Measurements from ENCODE around the gene MTR.

Gene MTR

DNA sequence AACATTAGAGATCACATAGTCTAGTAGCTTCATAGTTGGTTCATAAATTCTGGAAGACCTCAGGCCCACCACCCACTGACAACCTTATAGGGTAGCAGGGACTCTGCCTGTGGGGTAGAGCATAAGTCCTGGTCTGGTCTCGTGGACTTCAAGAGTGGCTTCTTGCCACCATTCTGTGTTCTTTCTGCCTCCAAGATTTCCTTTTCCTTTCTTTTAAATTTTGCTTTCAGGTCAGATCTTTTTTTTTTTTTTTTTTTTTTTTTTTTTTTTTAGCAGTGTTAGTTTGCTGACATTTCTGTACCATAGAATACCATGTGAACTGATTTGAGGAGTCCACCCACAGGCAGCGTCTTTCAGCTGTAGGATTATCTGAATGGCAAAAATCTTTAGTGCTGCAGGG is 28.5 kb downstream of the MTR start:
- no peaks in the 10 kb centered on the region for H3K27me3 ChIP-seq (ENCODE audit: control insufficient read depth in 1 of 2, insufficient read depth in 1 of 2, low read length in 2 of 2)
- peaks cover 11% of the 10 kb centered on the region for H3K79me1 ChIP-seq (replicated peaks; ENCODE audit: low read length, poor library complexity, severe bottlenecking)
- H2BK5ac ChIP-seq (ENCODE audit: low read depth, low read length, poor library complexity, severe bottlenecking), result no peak overlapping the region
- H3K14ac ChIP-seq (ENCODE audit: low read length in 2 of 2), result no peak overlapping the region
- no peak overlapping the region for H2AK5ac ChIP-seq (ENCODE audit: low read length, severe bottlenecking)
- no peak overlapping the region for H4K8ac ChIP-seq (ENCODE audit: low read length)
- no peak overlapping the region for H3K4me3 ChIP-seq (ENCODE audit: insufficient read depth in 1 of 2, low read depth in 1 of 2, low read length in 2 of 2)
- WGBS, result 83% methylated on average over 2 of the region's 2 CpGs
- H2BK12ac ChIP-seq (ENCODE audit: low read length in 2 of 2), result no peak overlapping the region
- H4K91ac ChIP-seq (ENCODE audit: low read length), result no peak overlapping the region
- H3K9ac ChIP-seq (ENCODE audit: low read length), result no peak overlapping the region
- H3K9me3 ChIP-seq (ENCODE audit: control insufficient read depth, low read length), result no peaks in the 10 kb centered on the region
- peaks cover 10 to 65% of the 10 kb centered on the region in 2 experiments for H3K36me3 ChIP-seq (ENCODE audit: control insufficient read depth in 1 of 2, insufficient read depth in 2 of 2, low read depth in 1 of 2, low read length in 2 of 2)
- H3K27ac ChIP-seq (ENCODE audit: low read length, poor library complexity, severe bottlenecking), result no peak overlapping the region
- no peak overlapping the region for H3K18ac ChIP-seq (ENCODE audit: low read depth in 1 of 2, low read length in 2 of 2)
- H3K4me2 ChIP-seq (ENCODE audit: low read length, poor library complexity, severe bottlenecking), result no peak overlapping the region
- H2AFZ ChIP-seq (ENCODE audit: low read depth, low read length), result no peak overlapping the region
- H2BK120ac ChIP-seq (ENCODE audit: low read depth, low read length), result no peak overlapping the region
- no peak overlapping the region for H3K23ac ChIP-seq (ENCODE audit: low read length in 2 of 2)
- no peaks in the 10 kb centered on the region for H3K4me1 ChIP-seq (ENCODE audit: control insufficient read depth, insufficient read depth, low read depth, low read length)
- DNase-seq, result no peak
- no peak overlapping the region for H2BK15ac ChIP-seq (ENCODE audit: low read depth, poor library complexity, severe bottlenecking)
- no peak overlapping the region for H3K4ac ChIP-seq (ENCODE audit: low read depth in 1 of 2, low read length in 2 of 2)

DNA sequence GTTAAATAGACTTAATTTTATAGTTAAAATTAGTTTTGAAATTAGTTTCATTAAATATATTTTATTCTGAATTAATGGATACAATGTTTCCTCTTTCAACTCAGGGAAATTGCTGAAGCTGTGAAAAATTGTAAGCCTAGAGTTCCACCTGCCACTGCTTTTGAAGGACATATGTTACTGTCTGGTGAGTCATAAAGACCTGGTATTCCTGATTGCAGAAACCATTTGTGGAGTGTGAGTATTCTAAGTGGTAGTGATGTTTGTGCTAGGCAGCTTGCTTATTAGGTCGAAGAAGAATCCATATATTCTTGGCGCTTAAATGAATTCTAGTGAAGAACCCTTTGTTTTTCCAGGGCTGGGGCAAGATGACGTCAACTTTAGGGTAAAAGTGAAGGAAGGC is 34.0 kb downstream of the MTR start:
- Histone ChIP-seq H3K79me1 (replicated peaks; ENCODE audit: low read length, poor library complexity, severe bottlenecking) (peaks cover 3% of the 10 kb centered on the region), H2BK120ac (ENCODE audit: low read depth, low read length) (no peak overlapping the region), H3K4ac (ENCODE audit: low read depth in 1 of 2, low read length in 2 of 2) (no peak overlapping the region), H3K9ac (ENCODE audit: low read length) (no peak overlapping the region), H3K4me1 (ENCODE audit: control insufficient read depth, insufficient read depth, low read depth, low read length) (no peaks in the 10 kb centered on the region), H3K36me3 (ENCODE audit: control insufficient read depth in 1 of 2, insufficient read depth in 2 of 2, low read depth in 1 of 2, low read length in 2 of 2) (peaks cover 7 to 88% of the 10 kb centered on the region in 2 experiments), H3K9me3 (ENCODE audit: control insufficient read depth, low read length) (no peaks in the 10 kb centered on the region), H2BK15ac (ENCODE audit: low read depth, poor library complexity, severe bottlenecking) (no peak overlapping the region), H4K91ac (ENCODE audit: low read length) (no peak overlapping the region), H2AK5ac (ENCODE audit: low read length, severe bottlenecking) (no peak overlapping the region), H3K4me3 (ENCODE audit: insufficient read depth in 1 of 2, low read depth in 1 of 2, low read length in 2 of 2) (no peak overlapping the region), H3K18ac (ENCODE audit: low read depth in 1 of 2, low read length in 2 of 2) (no peak overlapping the region), H3K23ac (ENCODE audit: low read length in 2 of 2) (no peak overlapping the region), H4K8ac (ENCODE audit: low read length) (no peak overlapping the region), H2AFZ (ENCODE audit: low read depth, low read length) (no peak overlapping the region), H2BK5ac (ENCODE audit: low read depth, low read length, poor library complexity, severe bottlenecking) (no peak overlapping the region), H3K14ac (ENCODE audit: low read length in 2 of 2) (no peak overlapping the region), H3K4me2 (ENCODE audit: low read length, poor library complexity, severe bottlenecking) (no peak overlapping the region), H2BK12ac (ENCODE audit: low read length in 2 of 2) (no peak overlapping the region), H3K27me3 (ENCODE audit: control insufficient read depth in 1 of 2, insufficient read depth in 1 of 2, low read length in 2 of 2) (no peaks in the 10 kb centered on the region), H3K27ac (ENCODE audit: low read length, poor library complexity, severe bottlenecking) (no peak overlapping the region)
- DNase-seq, result no peak
- WGBS, result 97% methylated on average over 3 of the region's 3 CpGs

DNA sequence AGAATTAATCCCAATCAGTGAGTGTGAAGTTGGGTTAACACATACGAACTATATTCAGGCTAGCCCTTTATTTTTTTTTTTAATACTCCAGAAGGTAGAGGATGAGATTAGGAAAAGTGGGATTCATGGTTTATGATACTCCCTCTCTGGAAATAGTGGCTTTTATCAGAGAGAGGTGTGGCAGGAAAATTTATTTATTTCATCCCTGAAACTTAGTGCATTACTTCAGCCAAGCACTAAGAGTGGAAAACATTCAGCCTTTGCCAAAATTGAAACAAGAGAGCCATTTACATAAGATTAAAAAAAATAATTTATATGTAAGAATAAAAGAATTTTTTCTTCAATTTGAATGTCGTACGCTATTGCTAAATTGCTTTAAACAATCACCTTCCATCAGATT is 35.0 kb downstream of the MTR start:
- no peak overlapping the region for H3K4me2 ChIP-seq (ENCODE audit: low read length, poor library complexity, severe bottlenecking)
- H4K8ac ChIP-seq (ENCODE audit: low read length), result no peak overlapping the region
- no peaks in the 10 kb centered on the region for H3K9me3 ChIP-seq (ENCODE audit: control insufficient read depth, low read length)
- no peak overlapping the region for H3K4ac ChIP-seq (ENCODE audit: low read depth in 1 of 2, low read length in 2 of 2)
- H3K9ac ChIP-seq (ENCODE audit: low read length), result no peak overlapping the region
- H3K4me1 ChIP-seq (ENCODE audit: control insufficient read depth, insufficient read depth, low read depth, low read length), result no peaks in the 10 kb centered on the region
- H4K91ac ChIP-seq (ENCODE audit: low read length), result no peak overlapping the region
- H2BK120ac ChIP-seq (ENCODE audit: low read depth, low read length), result no peak overlapping the region
- H3K23ac ChIP-seq (ENCODE audit: low read length in 2 of 2), result no peak overlapping the region
- H2AK5ac ChIP-seq (ENCODE audit: low read length, severe bottlenecking), result no peak overlapping the region
- no peak overlapping the region for H3K14ac ChIP-seq (ENCODE audit: low read length in 2 of 2)
- no peak overlapping the region for H2BK15ac ChIP-seq (ENCODE audit: low read depth, poor library complexity, severe bottlenecking)
- H2AFZ ChIP-seq (ENCODE audit: low read depth, low read length), result no peak overlapping the region
- DNase-seq, result no peak
- H3K79me1 ChIP-seq (replicated peaks; ENCODE audit: low read length, poor library complexity, severe bottlenecking), result no peaks in the 10 kb centered on the region
- no peak overlapping the region for H3K27ac ChIP-seq (ENCODE audit: low read length, poor library complexity, severe bottlenecking)
- H3K4me3 ChIP-seq (ENCODE audit: insufficient read depth in 1 of 2, low read depth in 1 of 2, low read length in 2 of 2), result no peak overlapping the region
- no peak overlapping the region for H2BK5ac ChIP-seq (ENCODE audit: low read depth, low read length, poor library complexity, severe bottlenecking)
- no CpG with 5 or more reads among the region's 3 CpGs for WGBS
- no peak overlapping the region for H3K18ac ChIP-seq (ENCODE audit: low read depth in 1 of 2, low read length in 2 of 2)
- H3K36me3 ChIP-seq (ENCODE audit: control insufficient read depth in 1 of 2, insufficient read depth in 2 of 2, low read depth in 1 of 2, low read length in 2 of 2), result peaks cover 9 to 89% of the 10 kb centered on the region in 2 experiments
- H2BK12ac ChIP-seq (ENCODE audit: low read length in 2 of 2), result no peak overlapping the region
- H3K27me3 ChIP-seq (ENCODE audit: control insufficient read depth in 1 of 2, insufficient read depth in 1 of 2, low read length in 2 of 2), result no peaks in the 10 kb centered on the region

DNA sequence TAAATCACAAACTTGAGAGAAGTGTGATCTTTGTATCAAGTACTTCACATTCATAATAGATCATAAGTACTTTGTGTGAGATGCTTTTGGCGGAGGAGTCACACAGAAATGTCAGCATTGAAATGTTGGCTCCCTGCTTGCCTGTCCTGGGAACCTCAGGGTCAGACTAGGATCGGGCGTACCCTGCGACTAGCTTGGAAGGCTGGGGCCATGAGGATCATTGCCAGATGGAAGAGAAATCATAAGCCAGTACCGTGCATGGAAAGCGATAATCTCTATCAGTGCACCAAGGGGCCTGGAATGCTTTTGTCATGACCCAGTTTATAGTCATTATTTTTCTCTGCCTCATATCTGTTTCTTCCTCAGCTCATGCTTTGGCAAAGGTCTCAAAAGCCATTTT is 35.5 kb downstream of the MTR start:
- Histone ChIP-seq H3K4me1 (ENCODE audit: control insufficient read depth, insufficient read depth, low read depth, low read length) (no peaks in the 10 kb centered on the region), H3K9me3 (ENCODE audit: control insufficient read depth, low read length) (no peaks in the 10 kb centered on the region), H2BK120ac (ENCODE audit: low read depth, low read length) (no peak overlapping the region), H2AK5ac (ENCODE audit: low read length, severe bottlenecking) (no peak overlapping the region), H3K18ac (ENCODE audit: low read depth in 1 of 2, low read length in 2 of 2) (no peak overlapping the region), H3K4ac (ENCODE audit: low read depth in 1 of 2, low read length in 2 of 2) (no peak overlapping the region), H4K8ac (ENCODE audit: low read length) (no peak overlapping the region), H2BK12ac (ENCODE audit: low read length in 2 of 2) (no peak overlapping the region), H3K36me3 (ENCODE audit: control insufficient read depth in 1 of 2, insufficient read depth in 2 of 2, low read depth in 1 of 2, low read length in 2 of 2) (peaks cover 8 to 90% of the 10 kb centered on the region in 2 experiments), H2BK15ac (ENCODE audit: low read depth, poor library complexity, severe bottlenecking) (no peak overlapping the region), H3K79me1 (replicated peaks; ENCODE audit: low read length, poor library complexity, severe bottlenecking) (no peaks in the 10 kb centered on the region), H3K27me3 (ENCODE audit: control insufficient read depth in 1 of 2, insufficient read depth in 1 of 2, low read length in 2 of 2) (no peaks in the 10 kb centered on the region), H3K23ac (ENCODE audit: low read length in 2 of 2) (no peak overlapping the region), H3K27ac (ENCODE audit: low read length, poor library complexity, severe bottlenecking) (no peak overlapping the region), H3K14ac (ENCODE audit: low read length in 2 of 2) (no peak overlapping the region), H3K4me3 (ENCODE audit: insufficient read depth in 1 of 2, low read depth in 1 of 2, low read length in 2 of 2) (no peak overlapping the region), H3K4me2 (ENCODE audit: low read length, poor library complexity, severe bottlenecking) (no peak overlapping the region), H3K9ac (ENCODE audit: low read length) (no peak overlapping the region), H2BK5ac (ENCODE audit: low read depth, low read length, poor library complexity, severe bottlenecking) (no peak overlapping the region), H4K91ac (ENCODE audit: low read length) (no peak overlapping the region), H2AFZ (ENCODE audit: low read depth, low read length) (no peak overlapping the region)
- 98% methylated on average over 6 of the region's 6 CpGs for WGBS
- no peak for DNase-seq

Data from mesenchymal stem cell (in vitro differentiated cells and primary cell).